CD14-positive monocyte (primary cell): ENCODE results near the gene IGFALS. TPM values are rescaled to one million over a fixed set of nuclear protein-coding genes. Genes with fewer than 3 reads are reported as not detected.

ENCODE experiments used
- DNase-seq, 3 donors: peaks; one replicate each; pipeline ENCODE4 v3.0.0-alpha.2; 2011 to 2022
- H2AFZ ChIP-seq: 2 replicates; pipeline ENCODE4 v1.6.0; 2012; ENCODE audit warnings: mild to moderate bottlenecking, low read depth, low read length, inconsistent platforms; ENCODE audit not compliant: insufficient read depth, poor library complexity, severe bottlenecking
- H3K27ac ChIP-seq, 2 donors: 1 replicate in 1 of 2; 2 replicates in 1 of 2; pipeline ENCODE4 v1.5.1; 2012 to 2013; ENCODE audit warnings: low read length in 2 of 2, control low read depth in 1 of 2, inconsistent platforms in 1 of 2, low read depth in 1 of 2, mild to moderate bottlenecking in 1 of 2
- H3K27me3 ChIP-seq, 2 donors: one replicate each; pipeline versions ENCODE4 v1.6.0 to v1.6.1; 2011 to 2013; ENCODE audit warnings: low read length in 2 of 2; ENCODE audit not compliant: control insufficient read depth in 2 of 2, insufficient read depth in 2 of 2
- H3K36me3 ChIP-seq, 2 donors: replicated peaks in 1 of 2; 1 replicate in 1 of 2; 2 replicates in 1 of 2; pipeline versions ENCODE4 v1.5.1 to v1.6.1; 2012 to 2013; ENCODE audit warnings: low read length in 2 of 2, control low read depth in 1 of 2, inconsistent platforms in 1 of 2, mild to moderate bottlenecking in 1 of 2; ENCODE audit not compliant: insufficient read depth in 2 of 2, control insufficient read depth in 1 of 2
- H3K4me1 ChIP-seq, 2 donors: 1 replicate in 1 of 2; 2 replicates in 1 of 2; pipeline versions ENCODE4 v1.5.1 to v1.6.1; 2012 to 2013; ENCODE audit warnings: low read length in 2 of 2, control low read depth in 1 of 2, inconsistent platforms in 1 of 2, mild to moderate bottlenecking in 1 of 2, moderate library complexity in 1 of 2; ENCODE audit not compliant: insufficient read depth in 2 of 2, control insufficient read depth in 1 of 2
- H3K4me2 ChIP-seq: replicated peaks from 2 replicates; pipeline ENCODE3; 2012; ENCODE audit warnings: low read length, moderate library complexity, mild to moderate bottlenecking; ENCODE audit not compliant: poor library complexity, severe bottlenecking; ENCODE audit errors: extremely low read depth
- H3K4me3 ChIP-seq, 3 experiments: fragments of 200-600 bp in 1 of 3; sonication (generic) in 1 of 3; replicated peaks in 1 of 3; 1 replicate in 2 of 3; 2 replicates in 1 of 3; pipeline ENCODE4 v1.5.1; 2011 to 2013; ENCODE audit warnings: low read length in 3 of 3, mild to moderate bottlenecking in 3 of 3, control low read depth in 2 of 3, low read depth in 2 of 3, inconsistent platforms in 1 of 3, moderate library complexity in 1 of 3
- H3K79me2 ChIP-seq: 2 replicates; pipeline ENCODE4 v1.6.0; 2012; ENCODE audit warnings: mild to moderate bottlenecking, control low read depth, inconsistent platforms, low read length, moderate library complexity; ENCODE audit not compliant: insufficient read depth
- H3K9ac ChIP-seq: 2 replicates; pipeline ENCODE4 v1.6.0; 2017; ENCODE audit warnings: low read length, mild to moderate bottlenecking; ENCODE audit not compliant: insufficient read depth, poor library complexity, severe bottlenecking
- H3K9me3 ChIP-seq, 2 donors: replicated peaks in 1 of 2; 1 replicate in 1 of 2; 2 replicates in 1 of 2; pipeline versions ENCODE4 v1.5.1 to v1.6.1; 2012 to 2013; ENCODE audit warnings: low read length in 2 of 2, control low read depth in 1 of 2; ENCODE audit not compliant: control insufficient read depth in 1 of 2, insufficient read depth in 1 of 2
- H4K20me1 ChIP-seq: 2 replicates; pipeline ENCODE4 v1.6.0; 2012; ENCODE audit warnings: mild to moderate bottlenecking, low read length, control low read depth, moderate library complexity; ENCODE audit not compliant: insufficient read depth
- H3K27ac Mint-ChIP-seq, 7 donors: one replicate each; pipeline ENCODE4 v1.8.0; 2020; ENCODE audit warnings: mild to moderate bottlenecking in 7 of 7, mixed read lengths in 7 of 7, moderate library complexity in 6 of 7, inconsistent platforms in 2 of 7
- H3K27me3 Mint-ChIP-seq, 3 donors: one replicate each; pipeline ENCODE4 v1.8.0; 2021 to 2022; ENCODE audit warnings: low read depth in 3 of 3, mild to moderate bottlenecking in 3 of 3, mixed read lengths in 3 of 3, moderate library complexity in 3 of 3, inconsistent platforms in 1 of 3
- H3K36me3 Mint-ChIP-seq, 2 donors: one replicate each; pipeline ENCODE4 v1.8.0; 2020; ENCODE audit warnings: mixed read lengths in 2 of 2, inconsistent platforms in 1 of 2, mild to moderate bottlenecking in 1 of 2
- H3K4me1 Mint-ChIP-seq: one replicate; pipeline ENCODE4 v1.8.0; 2020; ENCODE audit warnings: mild to moderate bottlenecking, mixed read lengths
- H3K4me3 Mint-ChIP-seq, 2 donors: one replicate each; pipeline ENCODE4 v1.8.0; 2020; ENCODE audit warnings: mild to moderate bottlenecking in 2 of 2, mixed read lengths in 2 of 2, moderate library complexity in 1 of 2
- H3K9me3 Mint-ChIP-seq, 7 donors: one replicate each; pipeline ENCODE4 v1.8.0; 2020 to 2022; ENCODE audit warnings: mixed read lengths in 7 of 7, mild to moderate bottlenecking in 6 of 7, moderate library complexity in 6 of 7, inconsistent platforms in 2 of 7
- CTCF ChIP-seq: fragments of 200-600 bp; IDR thresholded peaks from one replicate; pipeline ENCODE4 v1.8.0; 2022; ENCODE audit warnings: antibody characterized with exemption, mild to moderate bottlenecking
- WGBS: methylation state at CpG from one replicate; pipeline ENCODE4 v1.1.5; 2013; ENCODE audit warnings: missing lambda C conversion rate; ENCODE audit not compliant: insufficient coverage; 5-methylcytosine and 5-hydroxymethylcytosine counted together
- intact Hi-C, 2 donors: fragments of 100-400 bp; cut with micrococcal nuclease; formaldehyde crosslinking; loops; one replicate each; pipeline versions ENCODE4 v1.15.0 to v1.15.1; 2023
- polyA plus RNA-seq, 3 donors: library from polyadenylated mRNA; depleted of rRNA in 1 of 3; unstranded in 2 of 3; stranded (reverse) in 1 of 3; fragments of 300-500 nt in 2 of 3; fragments of >200 nt in 1 of 3; fragmentation: Illumina TruSeq in 2 of 3; gene quantifications; 1 replicate in 2 of 3; 2 replicates in 1 of 3; pipeline ENCODE4 v1.2.3, GENCODE V29; 2012 to 2021

IGFALS gene
- polyA plus RNA-seq, 3 donors, result 0.07 TPM; not detected in 2

- no peak overlapping the region for H3K4me3 ChIP-seq
- H3K27ac ChIP-seq, result no peak overlapping the region
- DNase-seq, result no peak
- H3K27me3 ChIP-seq, result no peaks in the 10 kb centered on the region
- no peaks in the 10 kb centered on the region for H3K4me1 Mint-ChIP-seq
- H3K27me3 Mint-ChIP-seq, result peaks cover 0 to 3% (median 2%) of the 10 kb centered on the region in 3 donors
- H3K9me3 ChIP-seq, result no peaks in the 10 kb centered on the region
- H3K9ac ChIP-seq, result no peak overlapping the region
- no peak overlapping the region for H3K4me3 Mint-ChIP-seq
- no peak overlapping the region for H2AFZ ChIP-seq
- H4K20me1 ChIP-seq, result peaks cover 14% of the 10 kb centered on the region
- H3K79me2 ChIP-seq, result no peaks in the 10 kb centered on the region
- no peak overlapping the region for H3K27ac Mint-ChIP-seq
- WGBS, result 99% methylated on average over 8 of the region's 15 CpGs
- H3K4me2 ChIP-seq, result no peak overlapping the region
- H3K36me3 Mint-ChIP-seq, result peaks cover 42 to 83% of the 10 kb centered on the region in 2 donors
- H3K4me1 ChIP-seq, result no peaks in the 10 kb centered on the region
- H3K36me3 ChIP-seq, result peaks cover 85 to 92% of the 10 kb centered on the region in 2 donors
- no peak for TF ChIP-seq CTCF
- intact Hi-C loops, result no loop called here
- H3K9me3 Mint-ChIP-seq, result peaks cover 0 to 2% (median 0%) of the 10 kb centered on the region in 7 donors
Measured at GRCh38 chr16:1761751-1762150, 31.8 kb downstream of the IGFALS start.

GRCh38 chr16:1760911-1761310, 32.6 kb downstream of the IGFALS start:
- H3K4me2 ChIP-seq, result no peak overlapping the region
- no peaks in the 10 kb centered on the region for H3K79me2 ChIP-seq
- no peak for TF ChIP-seq CTCF
- intact Hi-C loops, result no loop called here
- Mint-ChIP-seq H3K27me3 (peaks cover 0 to 3% (median 2%) of the 10 kb centered on the region in 3 donors), H3K4me3 (no peak overlapping the region), H3K27ac (no peak overlapping the region), H3K9me3 (peaks cover 0 to 2% (median 0%) of the 10 kb centered on the region in 7 donors), H3K36me3 (peaks cover 41 to 82% of the 10 kb centered on the region in 2 donors), H3K4me1 (no peaks in the 10 kb centered on the region)
- no peak overlapping the region for H3K9ac ChIP-seq
- H3K9me3 ChIP-seq, result no peaks in the 10 kb centered on the region
- no peak for DNase-seq
- no peaks in the 10 kb centered on the region for H3K27me3 ChIP-seq
- no peaks in the 10 kb centered on the region for H3K4me1 ChIP-seq
- 98% methylated on average over 13 of the region's 15 CpGs for WGBS
- H2AFZ ChIP-seq, result no peak overlapping the region
- peaks cover 8% of the 10 kb centered on the region for H4K20me1 ChIP-seq
- no peak overlapping the region for H3K4me3 ChIP-seq
- H3K36me3 ChIP-seq, result peaks cover 80 to 84% of the 10 kb centered on the region in 2 donors
- no peak overlapping the region for H3K27ac ChIP-seq
